ENCODE results near the gene KCNA2.

The KCNA2 gene

DNA sequence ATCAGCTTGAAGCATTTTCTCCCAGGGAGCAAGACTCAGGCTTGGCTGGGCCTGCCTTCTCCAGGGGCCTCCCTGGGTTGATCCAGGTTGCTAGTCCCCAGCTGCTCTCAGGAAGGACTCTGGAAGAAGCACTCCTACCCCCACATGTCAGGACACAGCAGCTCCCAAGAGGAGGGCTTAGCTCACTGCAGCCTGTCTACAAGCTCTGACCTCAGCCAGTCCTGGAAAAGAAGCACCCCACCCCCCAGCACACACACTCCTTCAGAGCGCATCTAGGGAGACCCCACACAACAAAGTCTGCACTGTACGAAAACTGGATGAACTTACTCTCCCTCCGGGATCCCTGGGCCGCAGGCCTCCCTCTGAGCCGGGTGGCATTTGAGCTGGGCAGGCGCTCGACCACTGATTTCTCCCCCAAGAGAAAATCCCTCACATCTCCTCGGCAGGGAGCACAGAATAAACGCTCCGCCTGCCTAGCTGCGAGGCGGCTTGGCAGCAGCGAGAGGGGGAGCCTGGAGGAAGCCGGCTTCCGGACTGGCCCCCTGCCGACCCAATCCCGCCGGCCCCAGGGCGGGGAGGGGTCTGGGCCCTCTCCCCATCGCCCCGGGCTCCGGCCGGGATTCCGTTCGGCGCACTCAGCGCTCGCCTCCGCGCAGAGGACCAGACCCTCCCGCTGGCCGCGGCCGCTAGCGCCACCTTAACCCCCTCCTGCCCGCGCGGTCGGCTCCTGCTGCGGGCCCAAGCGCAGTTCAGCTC lies at the start of gene KCNA2:
Gene KCNA2, minus strand, starts transcription at position 458 of the 756 bp plus-strand sequence. CDS start 1,576 bp downstream, outside the sequence.
- in situ Hi-C loops (cut with MboI; ENCODE audit: low sequenced_read_pairs): no loop called here

DNA sequence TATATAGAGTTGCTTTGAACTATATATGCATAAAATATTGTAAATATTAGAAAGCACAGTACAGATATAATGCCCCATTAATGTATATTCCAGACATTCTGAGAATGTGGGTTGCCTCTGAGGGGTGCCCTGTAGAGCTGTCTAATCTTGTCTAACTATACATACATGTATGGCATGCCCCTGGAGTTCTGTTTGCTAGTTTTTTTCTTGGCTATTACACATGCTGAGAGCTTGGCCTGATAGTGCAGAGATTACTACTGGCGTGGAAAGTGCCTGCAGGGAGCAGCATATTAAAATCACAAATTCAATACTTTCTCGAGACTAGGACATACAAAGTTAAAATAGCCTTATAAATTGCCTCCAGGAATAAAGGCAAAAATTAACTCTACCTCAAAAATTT lies 44.5 kb upstream of the KCNA2 start:
- in situ Hi-C loops (cut with MboI; ENCODE audit: low sequenced_read_pairs): no loop called here

DNA sequence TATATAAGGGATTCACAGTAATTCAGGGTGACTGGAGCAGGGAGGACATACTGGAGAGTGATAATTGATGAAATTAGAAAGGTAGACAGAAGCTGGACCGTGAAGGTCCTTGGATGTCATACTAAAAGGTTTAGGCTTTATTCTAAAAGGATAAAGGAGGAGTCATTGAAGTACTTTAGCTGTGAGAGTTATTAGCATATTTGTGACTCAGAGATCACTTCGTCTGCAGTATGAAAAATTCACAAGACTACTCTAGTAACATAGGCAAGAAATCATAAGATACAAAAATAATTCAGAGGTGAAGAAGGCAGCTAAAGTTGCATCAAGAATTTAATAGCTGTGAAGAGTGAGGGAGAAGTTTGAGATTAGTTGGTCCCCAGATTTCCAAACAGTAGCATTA lies 42.3 kb upstream of the KCNA2 start:
- in situ Hi-C loops (cut with MboI; ENCODE audit: low sequenced_read_pairs): no loop called here

DNA sequence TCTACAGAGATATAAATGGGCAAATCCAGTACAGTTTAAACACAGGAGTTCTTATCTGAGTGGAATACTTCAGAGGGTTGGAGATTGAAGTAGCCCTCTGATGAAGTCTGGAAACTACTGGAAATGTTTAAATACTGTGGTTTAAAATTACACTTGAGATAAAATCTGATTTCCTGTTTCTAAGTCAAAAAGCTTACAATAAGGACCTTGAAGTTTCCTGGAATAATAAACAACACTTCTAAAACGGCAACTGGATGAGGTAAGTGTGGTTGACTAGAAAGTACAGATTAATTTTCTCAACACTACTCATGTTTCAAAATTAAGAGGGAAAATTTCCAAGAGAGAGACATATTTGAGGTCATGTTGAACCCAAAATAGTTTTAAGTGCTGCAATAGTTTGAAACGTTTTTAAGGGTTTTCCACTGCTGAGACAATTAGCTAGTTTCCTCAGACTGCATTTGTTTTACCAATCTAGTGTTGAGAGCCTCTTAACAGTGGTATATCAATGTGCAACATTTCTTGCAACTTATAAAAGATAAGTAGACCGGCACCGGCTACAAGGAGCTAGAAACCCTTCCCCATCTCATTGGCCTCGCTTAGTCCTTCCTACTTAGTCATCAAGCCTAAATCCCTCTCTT lies 41.2 kb upstream of the KCNA2 start:
- in situ Hi-C loops (cut with MboI; ENCODE audit: low sequenced_read_pairs): no loop called here

DNA sequence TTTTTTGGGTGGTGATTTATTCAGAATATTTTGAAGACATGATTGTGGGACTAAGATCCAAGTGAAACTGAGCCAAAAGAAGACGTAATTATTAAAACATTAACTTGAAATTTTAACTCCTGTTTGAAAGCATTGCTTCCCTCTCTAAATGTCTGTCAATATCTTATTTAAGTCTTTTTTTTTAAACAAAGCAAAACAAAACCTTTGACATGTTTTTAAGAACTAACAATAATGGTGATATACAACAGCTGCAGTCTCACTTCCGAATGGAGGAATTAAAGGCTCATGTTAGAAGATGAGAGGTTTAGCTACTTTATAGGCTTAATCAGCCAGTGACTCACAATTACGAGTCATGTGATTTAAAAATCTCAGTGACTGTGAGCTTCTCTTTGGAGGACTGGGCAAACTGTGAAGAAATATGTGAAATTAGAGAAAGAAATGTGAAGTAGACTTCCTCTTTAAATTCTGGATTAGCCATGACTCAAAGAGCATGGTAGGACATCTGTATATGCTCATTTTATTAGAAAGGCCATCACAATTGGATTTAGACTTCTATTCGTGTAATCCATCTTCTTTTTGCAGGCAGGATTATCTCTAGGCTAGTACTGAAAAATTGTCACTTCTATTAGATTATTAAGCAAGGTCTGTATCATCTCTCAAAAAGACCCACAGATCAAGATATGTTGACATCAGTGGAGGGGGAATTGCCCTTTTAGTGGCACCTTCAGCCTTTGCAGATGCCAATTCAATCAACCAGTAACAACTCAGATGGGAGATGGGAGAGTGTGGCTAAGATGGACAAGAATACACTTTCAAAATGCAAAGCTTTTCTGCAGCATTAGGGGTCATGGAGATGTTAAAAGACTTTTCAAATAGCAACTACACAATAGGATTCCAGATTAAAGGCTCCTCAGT lies 39.9 kb upstream of the KCNA2 start:
- in situ Hi-C loops (cut with MboI; ENCODE audit: low sequenced_read_pairs): no loop called here

DNA sequence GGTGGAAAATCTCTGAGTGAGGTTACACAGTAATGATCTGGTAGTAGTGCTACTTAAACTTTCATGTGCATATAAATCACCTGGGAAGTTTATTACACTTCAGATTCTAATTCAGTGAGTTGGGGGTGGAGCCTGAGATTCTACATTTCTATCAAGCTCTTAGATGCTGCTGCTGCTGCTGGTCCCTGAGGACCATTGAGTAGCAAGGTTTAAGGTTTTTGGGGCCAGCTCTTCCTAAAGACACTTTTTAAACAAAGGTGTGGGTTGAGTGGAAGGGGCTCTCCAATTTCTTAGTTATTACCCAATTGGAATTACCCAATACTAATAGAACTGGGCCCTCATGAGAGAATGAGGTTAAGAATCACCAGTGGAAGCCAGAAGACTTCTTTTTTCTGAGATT lies 39.1 kb upstream of the KCNA2 start:
- in situ Hi-C loops (cut with MboI; ENCODE audit: low sequenced_read_pairs): no loop called here

DNA sequence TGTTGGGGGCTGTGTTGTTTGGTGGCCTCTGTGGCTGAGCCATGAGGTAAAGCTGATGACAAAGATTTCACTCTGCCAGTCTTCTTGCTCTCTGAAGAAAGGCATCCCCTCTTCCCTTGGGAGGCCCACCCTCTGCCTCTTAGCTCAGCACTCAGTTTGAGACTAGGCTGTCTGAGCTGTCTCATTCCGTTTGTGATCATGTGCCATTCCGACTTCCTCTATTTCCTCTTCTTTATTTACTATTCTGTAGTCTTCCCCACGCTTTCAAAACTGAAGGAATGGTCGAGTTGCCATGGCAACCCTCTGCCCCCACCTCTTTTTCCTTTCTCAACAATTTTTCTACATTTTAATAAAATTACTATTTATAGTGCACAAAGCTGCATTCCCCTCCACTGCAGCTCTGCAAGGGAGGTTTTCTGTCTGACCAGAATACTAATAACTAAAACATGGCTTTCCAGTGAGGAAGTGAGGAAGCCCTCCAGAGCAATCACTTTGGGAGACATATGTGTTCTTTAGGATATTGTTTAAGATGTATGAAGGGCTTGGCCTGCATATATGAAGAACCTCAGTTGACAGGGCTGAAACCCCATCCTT lies 37.8 kb upstream of the KCNA2 start:
- in situ Hi-C loops (cut with MboI; ENCODE audit: low sequenced_read_pairs): no loop called here

DNA sequence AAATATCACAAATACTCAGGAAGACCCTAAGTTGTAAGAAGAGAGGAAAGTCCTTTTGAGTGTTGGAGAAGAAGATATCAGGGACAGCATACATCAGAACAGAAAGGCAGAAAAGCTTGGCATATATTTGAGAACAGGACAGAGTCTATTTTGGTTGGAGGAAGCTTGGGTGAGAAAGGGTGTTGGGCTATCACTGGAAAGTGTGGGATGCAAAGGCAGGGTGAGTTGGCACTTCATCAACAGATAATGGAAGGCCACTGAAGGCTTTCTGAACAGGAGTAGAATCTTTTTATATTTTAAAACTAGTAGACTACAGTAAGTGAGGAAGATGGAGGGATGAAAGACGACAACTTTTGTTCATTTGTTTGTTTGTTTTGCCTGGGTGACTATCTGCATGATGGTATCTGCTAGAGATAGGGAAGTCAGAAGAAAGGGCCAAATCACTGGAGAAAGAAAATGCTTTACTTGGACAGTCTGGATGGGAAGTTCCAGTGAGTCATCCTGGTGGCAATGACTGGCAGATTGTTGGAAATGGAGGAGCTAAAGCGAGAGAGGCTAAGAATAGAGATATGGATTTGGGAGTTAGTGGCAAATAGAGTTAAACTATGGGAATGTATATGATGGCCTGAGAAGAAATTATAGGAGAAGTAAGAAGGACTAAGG lies 33.7 kb upstream of the KCNA2 start:
- in situ Hi-C loops (cut with MboI; ENCODE audit: low sequenced_read_pairs): no loop called here

DNA sequence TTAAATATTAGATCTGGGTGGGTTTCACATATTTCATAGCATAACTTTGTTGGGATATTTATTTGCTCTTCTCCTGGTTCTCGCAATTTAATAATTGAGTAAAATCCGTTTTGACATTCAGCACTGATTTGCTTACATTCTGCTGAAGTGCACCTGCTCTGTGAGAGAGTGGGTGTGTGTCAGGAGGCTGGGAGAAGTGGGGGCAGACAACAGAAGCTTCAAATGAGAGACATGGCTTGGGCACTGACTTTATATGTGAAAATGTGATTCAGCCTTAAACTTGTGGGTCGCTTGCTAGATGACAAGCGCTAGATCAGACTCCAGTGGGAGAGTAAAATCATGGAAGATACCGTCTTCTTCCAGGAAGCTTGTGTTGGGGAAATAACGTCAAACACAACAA lies 32.4 kb upstream of the KCNA2 start:
- in situ Hi-C loops (cut with MboI; ENCODE audit: low sequenced_read_pairs): no loop called here

DNA sequence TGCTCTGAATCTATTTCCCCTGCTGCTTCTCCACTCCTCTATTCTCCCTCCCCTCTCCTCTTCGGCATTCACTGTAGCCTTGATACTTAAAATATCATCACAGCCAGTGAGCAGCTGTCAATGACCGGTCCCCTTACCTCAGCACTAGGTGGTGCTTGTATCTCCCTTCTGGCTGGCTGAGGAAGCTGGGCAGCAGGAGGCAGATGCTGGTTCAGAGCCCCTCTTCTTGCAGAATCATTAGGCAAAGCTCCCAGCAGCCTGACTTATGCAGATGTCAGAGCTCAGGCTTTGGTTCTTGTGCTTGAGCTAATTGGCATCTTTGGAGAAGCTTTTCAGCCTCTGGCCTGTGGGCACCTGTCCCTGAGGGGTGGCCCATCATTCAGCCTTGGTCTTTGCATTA lies 31.9 kb upstream of the KCNA2 start:
- in situ Hi-C loops (cut with MboI; ENCODE audit: low sequenced_read_pairs): no loop called here

DNA sequence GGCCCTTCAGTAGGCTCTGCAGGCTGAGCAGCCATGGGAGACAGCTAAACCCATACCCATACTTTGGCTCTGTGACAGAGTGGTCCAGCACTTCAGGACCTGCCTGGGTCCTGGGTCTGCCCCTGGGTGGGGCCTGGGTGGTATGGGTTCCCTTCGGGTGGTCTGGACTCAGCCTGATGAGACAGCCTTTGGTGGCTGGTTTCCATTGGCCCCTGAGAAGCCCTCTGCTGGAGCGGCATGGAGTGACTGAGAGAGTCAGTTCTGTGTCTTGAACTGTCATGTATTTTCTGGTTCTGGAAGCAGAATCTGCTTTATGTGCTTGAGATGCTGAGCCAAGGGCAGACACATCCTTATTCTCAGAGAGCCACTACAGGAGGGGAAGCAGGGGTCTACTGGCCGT lies 31.3 kb upstream of the KCNA2 start:
- in situ Hi-C loops (cut with MboI; ENCODE audit: low sequenced_read_pairs): no loop called here

DNA sequence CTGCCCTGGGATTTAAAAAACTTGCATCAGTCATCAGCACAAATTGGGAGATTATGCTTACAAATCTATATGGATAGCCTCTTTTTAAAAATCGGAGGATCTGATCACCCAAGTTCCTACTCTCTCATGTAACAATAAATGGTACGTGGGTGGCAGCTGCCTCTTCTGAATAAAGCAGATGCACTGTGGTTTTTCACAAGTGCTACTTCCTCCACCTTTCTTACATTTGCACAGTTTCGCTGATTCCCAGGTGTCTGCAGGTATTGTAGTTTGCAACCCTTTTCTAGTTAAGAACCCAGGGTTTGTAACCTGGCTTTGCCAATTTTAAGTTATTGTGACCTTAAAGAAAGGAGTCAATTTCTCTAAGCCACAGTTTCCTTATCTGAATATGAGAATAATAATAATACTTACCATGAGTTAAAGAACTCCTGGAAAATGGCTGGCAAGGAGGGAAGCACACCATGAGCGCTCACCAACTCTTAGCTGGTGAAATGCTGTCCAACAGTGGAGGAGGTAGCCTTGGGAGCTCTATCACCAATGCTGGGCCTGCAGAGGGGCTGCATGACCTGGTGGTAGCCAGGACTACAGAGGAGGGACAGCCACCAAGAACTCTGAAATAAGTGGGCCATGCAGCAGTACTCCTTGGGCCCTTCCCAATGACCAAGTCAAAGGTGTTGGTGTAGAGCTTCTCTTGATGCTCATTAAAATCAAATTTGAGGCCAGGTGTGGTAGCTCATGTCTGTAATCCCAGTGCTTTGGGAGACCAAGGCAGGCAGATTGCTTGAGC lies 30.2 kb upstream of the KCNA2 start:
- in situ Hi-C loops (cut with MboI; ENCODE audit: low sequenced_read_pairs): no loop called here

DNA sequence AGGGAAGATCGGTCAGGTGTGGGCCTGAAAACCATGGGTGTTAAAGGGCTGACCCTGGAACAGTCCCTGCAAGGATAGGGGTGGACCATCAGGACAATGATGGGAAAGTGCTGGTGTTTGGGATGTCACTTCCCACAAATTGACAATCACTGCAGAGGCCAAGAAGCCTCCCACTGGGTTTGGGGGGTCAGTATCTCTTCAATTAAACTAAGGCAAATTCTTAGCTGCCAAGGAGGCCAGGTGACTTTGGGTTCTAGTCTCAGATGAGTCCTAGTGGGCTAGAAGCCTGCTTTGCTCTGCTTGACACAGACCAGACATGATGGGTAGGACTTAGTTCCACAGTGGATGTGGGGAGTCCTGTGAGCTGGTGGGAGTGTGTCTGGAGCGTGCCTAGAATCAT lies 29.3 kb upstream of the KCNA2 start:
- in situ Hi-C loops (cut with MboI; ENCODE audit: low sequenced_read_pairs): no loop called here

DNA sequence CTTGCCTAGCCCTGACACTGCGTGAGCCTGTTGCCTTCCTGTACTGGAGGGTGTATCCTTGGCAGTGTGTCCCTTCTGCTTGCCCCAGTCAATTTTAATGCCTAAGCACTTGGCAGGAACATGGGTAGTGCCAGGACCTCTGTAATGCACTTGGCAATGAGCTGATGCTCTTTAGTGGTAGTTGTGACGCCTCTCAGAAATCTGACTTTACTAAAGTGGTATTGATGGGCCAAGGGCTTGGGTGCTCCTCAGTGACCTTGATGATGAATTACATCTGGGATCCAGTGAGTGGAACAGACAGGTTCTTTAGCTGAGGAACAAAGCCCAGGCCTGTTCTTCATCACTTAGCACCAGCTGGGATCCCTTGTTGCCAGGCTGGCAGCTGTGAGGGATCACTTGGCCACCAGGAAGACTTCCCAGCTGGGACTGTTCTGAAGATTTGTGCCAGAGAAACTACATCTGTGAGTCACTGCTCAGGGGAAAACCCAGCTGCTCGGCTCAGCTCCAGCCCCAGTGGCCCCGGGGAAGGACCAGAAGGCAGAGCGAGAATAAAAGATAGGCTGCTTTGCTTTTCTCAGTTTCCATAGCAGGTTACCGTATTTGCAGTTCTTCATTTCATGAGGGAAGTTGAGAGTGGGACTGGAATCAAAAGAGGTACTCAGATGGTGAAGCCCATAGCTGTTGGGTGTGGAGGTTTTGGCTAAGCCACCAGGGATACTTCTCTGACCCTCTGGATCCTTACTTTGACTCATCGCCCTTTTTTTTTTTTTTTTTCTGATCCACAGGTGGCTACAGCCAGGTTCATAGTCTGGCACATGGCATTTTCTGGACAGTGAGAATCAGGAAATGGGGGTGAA lies 28.5 kb upstream of the KCNA2 start:
- in situ Hi-C loops (cut with MboI; ENCODE audit: low sequenced_read_pairs): no loop called here

DNA sequence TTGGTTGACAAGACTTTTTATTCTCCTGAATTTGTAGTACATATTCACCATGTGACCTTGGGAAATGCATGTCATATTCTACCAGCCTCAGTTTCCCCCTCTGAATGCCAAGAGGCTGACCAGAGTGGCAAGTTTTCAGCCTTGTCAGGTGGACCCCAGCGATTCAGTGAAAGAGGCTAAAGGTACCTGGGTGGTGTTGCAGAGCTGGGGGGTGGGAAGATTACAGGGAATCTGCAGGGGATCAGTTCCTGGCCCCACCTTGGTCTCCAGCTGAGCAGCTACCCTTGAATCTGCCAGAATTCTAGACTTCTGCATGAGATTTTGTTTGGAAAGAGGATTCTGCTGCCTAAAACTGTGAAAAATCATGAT lies 27.9 kb upstream of the KCNA2 start:
- in situ Hi-C loops (cut with MboI; ENCODE audit: low sequenced_read_pairs): no loop called here

DNA sequence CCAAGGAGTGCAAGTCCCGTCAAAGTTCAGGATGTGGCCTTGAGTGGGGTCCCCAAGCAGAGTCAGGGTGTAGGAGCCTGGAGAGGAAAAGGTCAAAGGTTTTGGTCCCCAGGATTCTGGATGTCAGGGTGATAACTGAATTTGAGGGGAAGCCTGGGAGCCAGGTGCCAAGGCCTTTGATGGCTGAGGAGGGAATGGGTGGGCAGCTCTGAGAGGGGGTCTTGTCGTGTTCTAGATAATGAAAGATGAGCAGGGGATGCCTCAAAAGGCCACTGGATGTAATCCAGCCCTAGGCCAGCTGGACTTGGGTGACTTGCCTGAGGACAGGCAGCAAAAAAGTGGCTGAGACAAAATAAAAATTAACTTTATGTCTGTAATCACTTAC lies 27.5 kb upstream of the KCNA2 start:
- in situ Hi-C loops (cut with MboI; ENCODE audit: low sequenced_read_pairs): no loop called here

DNA sequence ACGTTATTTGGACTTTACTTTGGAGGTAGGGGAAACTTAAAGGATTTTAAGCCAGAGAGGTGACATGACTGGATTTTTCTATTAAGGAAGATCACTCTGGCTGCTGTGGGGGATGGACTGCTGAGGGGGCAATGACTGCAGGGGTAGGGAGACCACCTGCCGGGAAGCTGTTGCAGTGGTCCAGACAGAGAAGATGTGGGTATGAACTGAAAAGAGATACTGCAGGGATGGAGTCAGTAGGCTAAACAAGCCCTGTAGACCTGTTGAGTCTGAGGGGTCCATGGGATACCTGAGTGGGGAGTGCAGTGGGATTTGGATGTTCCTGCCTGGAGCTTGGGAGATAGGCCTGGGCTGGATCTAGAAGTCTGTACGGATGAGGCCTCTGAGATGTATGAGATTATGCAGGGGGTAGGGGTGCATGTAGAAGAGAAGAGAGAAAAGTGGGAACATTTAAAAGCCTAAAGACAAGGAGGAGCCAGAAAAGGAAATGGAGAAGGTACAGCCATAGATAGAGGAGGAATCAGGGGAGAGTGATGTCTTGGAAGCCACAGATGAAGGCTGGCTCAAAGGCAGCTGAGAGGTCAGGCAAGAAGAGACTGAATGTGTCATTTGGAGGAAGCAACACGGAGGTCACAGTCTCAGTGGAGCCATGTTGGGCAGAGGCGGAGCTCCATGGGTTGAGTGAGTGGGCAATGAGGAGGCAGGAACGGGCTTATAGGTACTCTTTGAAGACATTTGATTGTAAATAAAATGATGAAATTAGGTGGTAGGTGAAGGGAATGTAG lies 25.9 kb upstream of the KCNA2 start:
- in situ Hi-C loops (cut with MboI; ENCODE audit: low sequenced_read_pairs): no loop called here
